Fibroblast of skin of right quadriceps (primary cell): ENCODE measurements around the gene INPP5D.
"Not testable (repeated sequence)": the region's sequence is repeated elsewhere in the genome, so short reads cannot be mapped to it uniquely, and the experiment has no call there.

Experiments
- DNase-seq: peaks from one replicate; pipeline ENCODE4 v3.0.0-alpha.2; 2013

The INPP5D gene

GRCh38 chr2:233096006-233096405 is 35.9 kb downstream of the INPP5D start:
- DNase-seq = no peak

- no peak for DNase-seq
Observed at GRCh38 chr2:233098618-233099017, 38.5 kb downstream of the INPP5D start.

- not testable (repeated sequence) for DNase-seq
Observed at GRCh38 chr2:233099820-233100191, 39.7 kb downstream of the INPP5D start.

GRCh38 chr2:233100192-233100998 is 40.3 kb downstream of the INPP5D start:
- DNase-seq = no peak

- no peak for DNase-seq
Observed at GRCh38 chr2:233101141-233101540, 41.0 kb downstream of the INPP5D start.

GRCh38 chr2:233101816-233102215 is 41.7 kb downstream of the INPP5D start:
- no peak for DNase-seq

DNA sequence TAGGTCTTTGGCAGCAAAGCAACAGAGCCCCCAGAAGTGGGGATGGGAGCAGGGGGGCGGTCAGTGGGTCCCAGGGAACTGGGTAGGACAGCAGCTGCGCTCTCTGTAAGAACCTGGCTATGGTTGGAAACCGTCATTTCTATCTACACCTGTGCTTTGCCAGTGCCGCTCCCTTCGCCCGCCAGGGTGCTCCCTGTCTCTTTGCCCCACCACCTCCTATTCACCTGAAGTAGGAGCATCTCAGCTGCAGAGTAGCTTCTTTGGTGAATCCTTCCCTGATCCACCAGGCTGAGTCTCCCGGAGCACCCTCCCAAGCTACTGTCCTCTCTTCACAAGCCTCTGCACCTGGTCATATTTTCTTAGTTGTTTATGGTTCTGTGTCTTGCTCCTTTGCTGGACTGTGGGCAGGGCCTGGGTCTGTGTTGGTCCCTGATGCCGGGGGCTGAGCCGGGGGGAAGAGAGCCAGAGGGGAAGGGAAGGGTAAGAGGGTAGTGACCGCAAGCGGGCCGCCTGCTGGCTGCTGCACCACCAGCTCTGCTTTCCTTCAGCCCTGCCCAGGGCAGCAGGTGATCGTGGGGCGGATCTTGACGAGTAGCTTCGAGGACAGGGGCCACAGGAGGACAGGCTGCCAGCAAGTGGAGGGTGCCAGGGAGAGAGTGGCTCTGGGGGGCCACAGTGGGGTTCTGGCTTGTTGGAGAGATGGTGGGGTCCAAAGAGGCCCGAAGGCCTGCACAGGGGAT is 45.2 kb downstream of the INPP5D start:
- DNase-seq = no peak

DNA sequence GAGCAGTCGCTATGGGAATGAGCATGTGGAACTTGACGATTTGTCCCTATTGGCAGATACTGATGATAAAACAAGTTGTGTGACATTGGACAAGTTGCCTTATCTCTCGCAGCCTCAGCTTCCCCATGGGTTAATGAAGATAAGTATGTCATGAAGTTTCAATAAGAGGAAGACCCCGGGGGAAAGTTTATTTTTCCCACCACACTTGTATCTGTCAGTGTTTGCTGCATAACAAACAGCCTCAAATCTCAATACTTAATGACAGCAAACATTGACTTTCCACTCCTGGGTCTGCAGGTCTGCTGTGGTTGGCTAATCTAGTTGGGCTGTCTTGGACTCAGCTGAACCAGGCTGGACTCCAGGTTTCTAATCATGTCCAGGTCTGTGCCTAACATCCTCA is 45.8 kb downstream of the INPP5D start:
- no peak for DNase-seq

GRCh38 chr2:233107011-233107410 is 46.9 kb downstream of the INPP5D start:
- DNase-seq = no peak

DNA sequence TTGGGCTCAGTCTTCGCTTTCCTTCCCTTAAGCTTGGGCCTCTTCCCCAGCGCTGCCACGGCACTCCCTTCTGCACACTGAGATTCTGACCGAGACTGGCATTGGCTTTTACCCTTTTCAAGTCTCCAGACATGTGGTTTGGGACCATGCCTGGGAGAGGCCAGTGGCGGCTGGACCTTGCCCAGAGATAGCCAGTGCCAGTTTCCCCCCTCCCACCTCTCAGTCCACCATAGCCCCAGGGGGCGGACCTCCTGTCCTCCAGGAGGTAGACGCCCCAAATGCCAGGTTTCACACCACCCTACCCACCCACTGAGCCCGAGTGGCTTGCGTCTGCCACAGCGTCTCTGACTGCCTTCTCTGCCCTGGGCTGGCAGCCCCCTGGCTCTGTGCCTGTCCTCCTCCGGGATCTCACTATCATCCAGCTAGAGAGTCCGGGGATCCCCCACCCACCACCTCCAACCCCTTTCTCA is 47.7 kb downstream of the INPP5D start:
- DNase-seq = no peak

DNA sequence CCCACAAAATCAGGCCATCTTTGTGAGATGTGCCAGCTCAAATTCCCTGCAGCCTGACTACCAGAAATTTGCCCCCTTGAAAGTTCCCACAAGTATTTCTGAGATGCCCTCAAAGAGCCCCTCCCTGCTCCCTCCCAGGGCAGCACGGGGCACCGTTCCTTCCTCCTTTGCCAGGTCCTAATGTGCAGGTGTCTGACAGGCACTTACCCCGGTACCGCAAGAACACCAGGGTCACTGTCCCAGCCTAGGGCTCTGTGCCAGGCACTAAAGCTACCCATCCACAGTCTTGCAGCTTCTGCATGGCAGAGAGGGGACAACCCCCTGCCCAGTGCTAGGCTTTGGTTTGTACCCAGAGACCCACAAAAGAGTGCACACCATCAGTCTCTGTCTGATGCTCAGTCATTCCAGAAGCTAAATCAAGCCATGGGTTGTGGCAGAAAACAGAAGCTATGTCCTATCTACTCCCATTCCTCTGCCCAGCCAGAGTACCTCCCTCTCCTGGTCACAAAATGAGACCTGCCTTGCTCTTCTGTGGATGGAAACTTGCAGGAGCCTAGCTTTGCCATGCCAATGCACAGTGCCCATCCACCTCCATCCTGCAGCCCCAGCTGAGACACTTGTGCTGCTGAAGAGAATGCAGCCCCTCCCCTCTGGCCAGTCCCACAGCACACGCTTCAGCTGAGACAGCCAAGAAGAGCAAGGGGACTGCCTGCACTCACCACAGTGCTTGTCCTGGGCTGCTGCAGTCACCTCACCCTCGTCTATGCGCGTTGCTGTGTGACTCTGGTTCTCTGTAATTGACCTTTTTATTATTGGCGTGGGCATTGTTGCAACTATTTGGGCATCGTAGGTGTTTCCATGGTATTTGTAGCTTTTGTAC is 48.7 kb downstream of the INPP5D start:
- DNase-seq = no peak

- no peak for DNase-seq
Observed at GRCh38 chr2:233111427-233111826, 51.3 kb downstream of the INPP5D start.

DNA sequence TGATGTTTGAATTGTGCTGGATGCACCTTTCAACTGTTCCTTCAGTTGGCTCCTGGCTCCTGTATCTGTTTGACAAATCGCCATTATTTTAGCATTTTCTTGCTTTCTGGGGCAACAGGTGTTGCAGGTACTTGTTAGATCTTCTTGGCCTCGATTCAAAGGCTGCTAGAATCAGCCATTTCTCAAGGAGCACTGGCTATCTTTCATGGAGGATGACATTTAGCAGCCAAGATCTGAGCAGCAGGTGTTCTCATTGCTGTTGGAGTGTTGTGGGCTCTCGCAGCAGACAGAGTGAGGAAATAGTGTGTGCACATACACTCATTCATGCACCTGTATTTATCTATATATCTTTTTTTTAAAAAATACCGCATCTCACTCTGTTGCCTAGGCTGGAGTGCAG is 52.2 kb downstream of the INPP5D start:
- no peak for DNase-seq

- no peak for DNase-seq
Observed at GRCh38 chr2:233112776-233113452, 52.8 kb downstream of the INPP5D start.

DNA sequence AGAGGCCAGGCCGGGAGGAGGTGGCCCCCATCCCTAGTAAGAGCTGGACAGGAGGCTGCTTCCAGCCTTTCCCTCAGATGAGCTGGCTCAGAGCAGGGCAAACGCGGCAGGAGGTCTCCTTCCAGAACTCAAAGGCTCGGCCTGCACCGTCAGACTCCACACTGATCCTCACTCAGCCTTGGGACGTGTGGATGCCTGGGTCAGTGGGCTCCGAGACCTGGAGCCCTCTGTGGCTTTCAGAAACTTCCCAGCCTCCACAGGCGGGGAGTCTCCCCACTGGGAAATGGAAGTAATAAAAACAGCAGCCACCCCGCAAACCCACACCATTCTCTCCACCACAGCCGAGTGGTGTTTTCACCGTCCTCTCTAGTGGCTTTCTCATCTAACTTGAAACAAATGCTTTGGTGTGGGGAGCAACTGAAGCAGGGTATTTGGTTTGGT is 54.3 kb downstream of the INPP5D start:
- no peak for DNase-seq

DNA sequence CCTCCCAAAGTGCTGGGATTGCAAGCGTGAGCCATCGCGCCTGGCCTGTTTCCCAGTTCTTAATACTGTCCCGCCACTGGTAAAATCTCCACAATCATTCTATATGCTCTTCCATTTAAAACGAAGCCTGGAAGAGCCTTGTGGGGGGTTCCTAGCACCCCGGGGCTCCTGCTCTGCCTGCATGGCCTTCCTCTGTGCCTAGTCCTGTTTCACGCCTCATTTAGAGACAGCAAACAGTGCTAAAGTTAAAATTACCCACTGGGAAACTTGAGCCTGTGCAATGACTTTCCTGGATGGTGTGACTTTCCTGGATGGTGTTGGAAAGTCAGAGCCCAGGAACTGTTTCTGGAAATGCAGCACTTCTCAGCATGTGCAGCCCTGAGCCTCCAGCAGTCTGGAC is 55.0 kb downstream of the INPP5D start:
- no peak for DNase-seq

GRCh38 chr2:233115741-233116140 is 55.6 kb downstream of the INPP5D start:
- DNase-seq = no peak

DNA sequence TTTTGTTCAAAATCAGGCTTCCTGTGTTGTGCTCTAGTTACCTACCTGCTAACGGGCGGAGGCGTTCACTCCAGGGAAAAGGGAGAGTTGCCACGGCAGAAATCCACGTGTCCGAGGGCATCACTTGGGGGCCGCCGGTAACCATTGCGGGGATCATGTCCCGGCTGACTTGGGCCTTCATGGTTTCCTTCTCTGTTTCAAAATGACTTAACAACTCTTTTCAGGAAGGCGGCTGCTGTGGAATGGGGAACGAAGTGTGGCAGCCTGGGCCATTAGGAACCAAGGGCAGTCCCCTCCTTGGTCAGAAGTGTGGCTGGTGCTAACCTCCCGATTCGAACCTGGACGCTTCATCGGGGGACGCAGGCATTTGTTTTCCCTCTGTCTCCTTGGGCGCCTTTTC is 56.8 kb downstream of the INPP5D start:
- no peak for DNase-seq

GRCh38 chr2:233117351-233117750 is 57.2 kb downstream of the INPP5D start:
- no peak for DNase-seq

- DNase-seq = no peak
Observed at GRCh38 chr2:233117811-233118647, 57.9 kb downstream of the INPP5D start.

DNA sequence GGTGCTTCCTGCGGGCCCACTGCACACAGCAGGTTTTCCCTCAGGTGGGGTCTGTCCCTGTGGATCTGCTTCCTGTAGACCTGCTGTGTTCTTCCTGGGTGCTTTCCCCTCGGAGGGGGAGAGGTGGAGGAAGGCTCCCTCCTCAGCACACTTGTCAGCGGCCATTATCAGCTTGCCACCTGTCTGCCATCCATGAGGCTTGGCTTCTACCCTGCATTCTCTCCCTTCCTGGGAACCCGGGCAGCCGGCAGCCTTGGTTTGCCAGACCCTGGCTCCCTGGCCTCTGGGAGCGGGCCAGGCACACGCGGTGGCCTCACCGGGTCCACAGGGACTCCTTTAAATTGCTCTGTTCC is 58.5 kb downstream of the INPP5D start:
- no peak for DNase-seq

DNA sequence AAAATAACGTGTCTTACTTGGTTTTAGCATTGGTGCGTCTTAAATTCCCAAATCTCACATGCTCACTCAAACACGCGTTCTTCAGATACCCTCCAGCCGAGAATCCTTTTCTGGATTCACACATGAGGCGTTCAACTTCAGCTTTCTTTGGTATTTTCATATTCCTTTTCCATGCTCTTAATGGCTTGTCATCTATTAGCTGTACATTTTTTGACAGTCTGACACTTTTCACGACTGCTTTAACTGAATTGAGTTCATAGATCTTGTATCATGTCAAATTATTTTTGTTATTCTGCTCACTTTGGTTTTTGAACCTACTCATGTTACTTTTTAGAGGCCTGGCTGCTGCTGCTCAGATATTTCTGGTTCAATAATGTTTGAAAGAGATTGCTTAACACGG is 59.0 kb downstream of the INPP5D start:
- no peak for DNase-seq
